ENCODE measurements around the gene RAX2. TPM values are rescaled to one million over a fixed set of nuclear protein-coding genes. Genes with fewer than 3 reads are reported as not detected.

Gene RAX2
- total and polyA plus RNA-seq, 2 of the 8 experiments (the other 6 are each of a cell fraction or from before 2014, with no cell fraction given): 0.08 TPM; not detected in 1

DNA sequence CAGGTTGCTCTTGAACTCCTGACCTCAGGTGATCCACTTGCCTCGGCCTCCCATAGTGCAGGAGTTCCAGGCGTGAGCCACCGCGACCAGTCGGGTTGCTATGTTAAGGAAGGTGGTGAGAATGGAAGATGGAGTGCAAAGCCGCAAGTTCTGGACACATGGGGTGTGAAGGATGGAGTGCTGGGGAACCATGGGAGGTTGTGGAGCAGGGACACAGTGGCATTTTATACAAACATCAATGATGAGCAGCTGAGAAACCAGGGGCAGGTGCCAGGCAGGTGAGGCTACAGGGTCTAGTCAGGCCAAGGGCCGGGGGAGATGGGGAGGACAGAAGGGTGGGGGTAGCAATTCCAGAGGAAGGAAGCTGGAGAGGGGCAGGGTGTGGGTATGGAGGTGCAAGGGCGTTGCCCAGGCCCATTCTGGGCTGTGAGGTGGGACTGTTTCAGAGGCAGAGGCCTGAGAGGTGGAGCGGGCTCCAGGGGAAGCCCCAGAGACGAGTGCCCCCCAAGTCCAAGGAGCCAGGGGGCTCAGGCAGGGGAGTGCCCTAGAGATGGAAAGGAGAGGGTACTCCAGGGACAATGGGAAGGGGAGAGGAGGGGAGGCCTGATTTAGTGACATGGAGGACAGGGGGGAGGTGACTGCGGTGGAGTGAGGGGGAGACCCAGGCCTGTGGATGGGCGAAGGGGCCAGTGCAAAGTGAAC, 1.9 kb upstream of the RAX2 start (continued):
- TF ChIP-seq RBBP5 (IDR thresholded peaks at IDR 0.05; ENCODE audit: borderline replicate concordance, low read depth, low read length) (no peak), PHF8 (conservative IDR thresholded peaks at IDR 0.05; ENCODE audit: low read depth, low read length) (no peak), MAFK (IDR thresholded peaks at IDR 0.05; ENCODE audit: low read depth, low read length) (no peak), RAD21 (IDR thresholded peaks at IDR 0.05 in 1 of 2, conservative IDR thresholded peaks at IDR 0.05 in 1 of 2; ENCODE audit: low read depth in 2 of 2, low read length in 2 of 2) (no peak), TBP (IDR thresholded peaks at IDR 0.05; ENCODE audit: low read depth, low read length) (no peak), NRF1 (IDR thresholded peaks at IDR 0.05; ENCODE audit: low read depth, low read length) (no peak), JUN (IDR thresholded peaks at IDR 0.05; ENCODE audit: low read depth, low read length) (no peak), CTBP2 (IDR thresholded peaks at IDR 0.05; ENCODE audit: borderline replicate concordance, insufficient read depth, insufficient read length, low read length) (no peak), KDM1A (IDR thresholded peaks at IDR 0.05; ENCODE audit: borderline replicate concordance, low read length) (no peak), CREB1 (IDR thresholded peaks at IDR 0.05) (no peak)
